Measurements from ENCODE around the gene ACIN1. TPM values are rescaled to one million over a fixed set of nuclear protein-coding genes. Genes with fewer than 3 reads are reported as not detected.

ACIN1 gene
- total RNA-seq, 1 experiment from 2014 or later = 181 TPM

DNA sequence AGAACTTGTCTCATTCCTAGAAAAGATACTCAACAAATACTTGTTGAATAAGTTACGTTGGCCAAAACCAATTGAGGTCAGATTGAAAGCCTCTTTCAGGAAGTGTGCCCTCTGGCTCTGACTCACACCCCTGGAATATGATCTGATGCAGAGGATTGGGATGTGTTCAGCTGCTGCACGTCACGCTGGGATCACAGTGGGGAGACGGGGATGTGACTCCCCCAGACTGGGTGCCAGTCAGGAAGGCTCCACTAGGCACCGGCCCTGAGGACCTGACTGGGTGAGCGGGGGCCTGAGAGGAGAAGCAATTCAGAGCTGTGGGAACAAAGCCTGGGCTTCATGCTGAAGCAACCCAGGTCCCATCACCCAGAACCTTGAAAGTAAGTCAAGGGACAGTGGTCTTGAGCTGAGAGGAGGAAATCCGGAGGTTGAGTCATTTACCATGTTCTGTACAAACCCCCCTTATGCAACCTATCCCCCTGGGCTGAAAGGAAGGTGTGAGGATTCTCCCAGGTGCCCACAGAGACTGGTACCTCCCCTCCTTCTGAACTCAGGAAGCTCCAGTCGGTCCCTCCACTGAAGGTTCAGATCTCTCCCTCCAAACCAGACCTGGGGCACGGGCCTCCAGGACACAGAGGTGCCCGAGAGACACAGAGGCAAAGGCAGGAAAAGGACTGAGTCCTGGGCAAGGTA is 20.2 kb upstream of the ACIN1 start:
- intact Hi-C loops (cut with micrococcal nuclease; ENCODE audit: unreplicated experiment) = no loop called here
- CTCF ChIA-PET = interaction anchor here (0.6 to 1.2 kb wide), 2 partner anchors 46 to 84 kb away, joined by 3 read pairs; no protein-coding TSS in a partner anchor
- peak; percentile 58 for DNase-seq
- TSS peak; percentile 75 for BruUV-seq (replicated peaks)
- Mint-ChIP-seq H3K27ac (ENCODE audit: unreplicated experiment) (no peak overlapping the region), H3K9me3 (ENCODE audit: low read depth, unreplicated experiment) (no peaks in the 10 kb centered on the region), H3K4me3 (ENCODE audit: low read depth, unreplicated experiment) (no peak overlapping the region), H3K4me1 (ENCODE audit: low read depth, unreplicated experiment) (peaks cover 12% of the 10 kb centered on the region), H3K27me3 (ENCODE audit: unreplicated experiment) (no peaks in the 10 kb centered on the region), H3K36me3 (ENCODE audit: insufficient read depth, unreplicated experiment) (no peaks in the 10 kb centered on the region)
- TF ChIP-seq, protein P1, sequence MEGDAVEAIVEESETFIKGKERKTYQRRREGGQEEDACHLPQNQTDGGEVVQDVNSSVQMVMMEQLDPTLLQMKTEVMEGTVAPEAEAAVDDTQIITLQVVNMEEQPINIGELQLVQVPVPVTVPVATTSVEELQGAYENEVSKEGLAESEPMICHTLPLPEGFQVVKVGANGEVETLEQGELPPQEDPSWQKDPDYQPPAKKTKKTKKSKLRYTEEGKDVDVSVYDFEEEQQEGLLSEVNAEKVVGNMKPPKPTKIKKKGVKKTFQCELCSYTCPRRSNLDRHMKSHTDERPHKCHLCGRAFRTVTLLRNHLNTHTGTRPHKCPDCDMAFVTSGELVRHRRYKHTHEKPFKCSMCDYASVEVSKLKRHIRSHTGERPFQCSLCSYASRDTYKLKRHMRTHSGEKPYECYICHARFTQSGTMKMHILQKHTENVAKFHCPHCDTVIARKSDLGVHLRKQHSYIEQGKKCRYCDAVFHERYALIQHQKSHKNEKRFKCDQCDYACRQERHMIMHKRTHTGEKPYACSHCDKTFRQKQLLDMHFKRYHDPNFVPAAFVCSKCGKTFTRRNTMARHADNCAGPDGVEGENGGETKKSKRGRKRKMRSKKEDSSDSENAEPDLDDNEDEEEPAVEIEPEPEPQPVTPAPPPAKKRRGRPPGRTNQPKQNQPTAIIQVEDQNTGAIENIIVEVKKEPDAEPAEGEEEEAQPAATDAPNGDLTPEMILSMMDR (IDR thresholded peaks at IDR 0.05; ENCODE audit: unreplicated experiment) = no peak

DNA sequence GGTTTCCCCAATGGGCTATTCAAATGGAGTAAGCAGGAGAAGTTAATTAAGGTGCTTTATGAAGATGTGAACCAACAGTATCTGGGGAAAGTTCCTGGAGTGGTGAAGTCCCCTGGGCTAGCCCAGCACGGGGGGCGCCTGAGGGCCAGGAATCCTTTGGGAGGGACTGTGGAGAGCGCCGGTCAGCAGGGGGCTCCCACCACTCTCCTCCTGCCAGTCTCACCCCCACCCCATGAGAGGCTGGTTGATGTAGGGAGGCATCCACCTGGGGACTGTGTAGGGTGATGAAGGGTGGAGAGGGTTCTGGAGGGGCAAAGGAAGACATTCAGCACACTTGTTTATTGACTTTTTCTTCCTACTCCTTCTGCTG is 19.7 kb upstream of the ACIN1 start:
- Mint-ChIP-seq H3K27ac (ENCODE audit: unreplicated experiment) (no peak overlapping the region), H3K9me3 (ENCODE audit: low read depth, unreplicated experiment) (no peaks in the 10 kb centered on the region), H3K36me3 (ENCODE audit: insufficient read depth, unreplicated experiment) (no peaks in the 10 kb centered on the region), H3K4me3 (ENCODE audit: low read depth, unreplicated experiment) (no peak overlapping the region), H3K4me1 (ENCODE audit: low read depth, unreplicated experiment) (peaks cover 12% of the 10 kb centered on the region), H3K27me3 (ENCODE audit: unreplicated experiment) (no peaks in the 10 kb centered on the region)
- no TSS peak for BruUV-seq (replicated peaks)
- CTCF ChIA-PET = interaction anchor here (0.6 to 1.2 kb wide), 2 partner anchors 46 to 85 kb away, joined by 3 read pairs; no protein-coding TSS in a partner anchor
- DNase-seq = no peak
- intact Hi-C loops (cut with micrococcal nuclease; ENCODE audit: unreplicated experiment) = no loop called here
- TF ChIP-seq, protein P1 (IDR thresholded peaks at IDR 0.05; ENCODE audit: unreplicated experiment) = no peak

- TF ChIP-seq, protein P1 (IDR thresholded peaks at IDR 0.05; ENCODE audit: unreplicated experiment) = no peak
- intact Hi-C loops (cut with micrococcal nuclease; ENCODE audit: unreplicated experiment) = no loop called here
- H3K27me3 Mint-ChIP-seq (ENCODE audit: unreplicated experiment) = no peaks in the 10 kb centered on the region
- H3K4me1 Mint-ChIP-seq (ENCODE audit: low read depth, unreplicated experiment) = peaks cover 12% of the 10 kb centered on the region
- no peaks in the 10 kb centered on the region for H3K9me3 Mint-ChIP-seq (ENCODE audit: low read depth, unreplicated experiment)
- DNase-seq = no peak
- H3K27ac Mint-ChIP-seq (ENCODE audit: unreplicated experiment) = no peak overlapping the region
- H3K4me3 Mint-ChIP-seq (ENCODE audit: low read depth, unreplicated experiment) = no peak overlapping the region
- BruUV-seq (replicated peaks) = no TSS peak
- H3K36me3 Mint-ChIP-seq (ENCODE audit: insufficient read depth, unreplicated experiment) = no peaks in the 10 kb centered on the region
- CTCF ChIA-PET = no interaction called here
These were observed 19.2 kb upstream of the ACIN1 start for GRCh38 chr14:23114120-23114458.

DNA sequence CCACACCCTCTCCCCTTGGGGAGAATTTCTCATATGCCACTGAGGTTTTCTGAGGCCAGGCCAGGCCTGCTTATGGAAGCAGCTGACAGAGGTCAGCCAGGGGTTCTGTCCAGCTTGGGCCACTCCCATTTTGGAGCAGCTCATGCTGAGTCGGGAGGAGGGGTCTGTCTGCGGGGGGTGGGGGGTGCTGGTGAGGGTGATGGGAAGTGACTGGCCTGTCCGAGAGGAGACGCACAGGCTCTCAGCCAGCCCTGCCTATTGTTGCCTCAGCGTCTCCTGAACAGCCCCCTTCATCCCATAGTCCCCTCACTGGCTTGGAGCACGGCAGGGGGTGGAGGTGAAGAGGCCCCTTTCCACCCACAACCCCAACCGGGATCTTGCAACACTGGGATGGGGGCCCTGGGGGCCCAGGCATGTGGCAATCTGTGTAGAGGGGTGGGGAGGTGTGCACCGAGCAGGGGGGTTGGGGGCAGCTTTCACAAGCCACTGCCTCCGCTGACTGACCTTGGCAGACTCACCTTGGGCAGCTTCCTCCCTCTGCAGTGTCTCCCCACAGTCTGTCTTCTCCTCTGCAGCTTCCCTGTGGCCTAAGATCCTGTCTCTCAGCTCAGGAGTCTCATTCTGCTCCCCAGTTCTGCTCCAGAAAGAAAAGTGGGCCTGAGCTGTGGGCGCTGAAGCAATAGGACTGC is 18.6 kb upstream of the ACIN1 start:
- Mint-ChIP-seq H3K9me3 (ENCODE audit: low read depth, unreplicated experiment) (no peaks in the 10 kb centered on the region), H3K27ac (ENCODE audit: unreplicated experiment) (no peak overlapping the region), H3K36me3 (ENCODE audit: insufficient read depth, unreplicated experiment) (no peaks in the 10 kb centered on the region), H3K4me1 (ENCODE audit: low read depth, unreplicated experiment) (peaks cover 12% of the 10 kb centered on the region), H3K27me3 (ENCODE audit: unreplicated experiment) (no peaks in the 10 kb centered on the region), H3K4me3 (ENCODE audit: low read depth, unreplicated experiment) (no peak overlapping the region)
- CTCF ChIA-PET = no interaction called here
- intact Hi-C loops (cut with micrococcal nuclease; ENCODE audit: unreplicated experiment) = no loop called here
- no TSS peak for BruUV-seq (replicated peaks)
- TF ChIP-seq, protein P1 (IDR thresholded peaks at IDR 0.05; ENCODE audit: unreplicated experiment) = no peak
- DNase-seq = no peak

All from Calu3 (cell line).